Stimulated activated CD8-positive, alpha-beta memory T cell treated with anti-CD3 and anti-CD28 coated beads, Interleukin-7, amount 100 ng/mL, for 4 hours (primary cell): Measurements from ENCODE around the gene F13B.
"Not testable (repeated sequence)": the region's sequence is repeated elsewhere in the genome, so short reads cannot be mapped to it uniquely, and the experiment has no call there.

Experiments
- DNase-seq, 2 donors: peaks; one replicate each; pipeline ENCODE4 v3.0.0-alpha.2; 2020; ENCODE audit warnings: low read depth in 2 of 2

Gene F13B

GRCh38 chr1:197066719-197067456 is at the start of gene F13B:
Gene F13B (minus strand): TSS chr1:197067260. CDS start chr1:197067223, 37 bp downstream.
- no peak for DNase-seq

GRCh38 chr1:197116156-197116555 is 49.1 kb upstream of the F13B start:
- no peak for DNase-seq

GRCh38 chr1:197106869-197107268 is 39.8 kb upstream of the F13B start:
- DNase-seq, result no peak

- DNase-seq, result no peak
These were observed 36.2 kb upstream of the F13B start for GRCh38 chr1:197103300-197103699.

- DNase-seq, result no peak
These were observed 34.9 kb upstream of the F13B start for GRCh38 chr1:197101978-197102377.

- DNase-seq, result no peak
These were observed 33.6 kb upstream of the F13B start for GRCh38 chr1:197100677-197101076.

- no peak for DNase-seq
These were observed 32.4 kb upstream of the F13B start for GRCh38 chr1:197099444-197099843.

GRCh38 chr1:197096971-197097370 is 29.9 kb upstream of the F13B start:
- DNase-seq, result not testable (repeated sequence)

- DNase-seq, result no peak
These were observed 29.1 kb upstream of the F13B start for GRCh38 chr1:197096137-197096536.

GRCh38 chr1:197093226-197093885 is 26.3 kb upstream of the F13B start:
- no peak for DNase-seq

GRCh38 chr1:197092491-197093023 is 25.5 kb upstream of the F13B start:
- DNase-seq, result no peak

- no peak for DNase-seq
These were observed 16.4 kb upstream of the F13B start for GRCh38 chr1:197083474-197083873.

- no peak for DNase-seq
These were observed 14.2 kb upstream of the F13B start for GRCh38 chr1:197081117-197081753.

- no peak for DNase-seq
These were observed 13.3 kb upstream of the F13B start for GRCh38 chr1:197080323-197080722.

GRCh38 chr1:197076585-197076984 is 9.5 kb upstream of the F13B start:
- no peak for DNase-seq

GRCh38 chr1:197073978-197074377 is 6.9 kb upstream of the F13B start:
- DNase-seq, result no peak

- DNase-seq, result no peak
These were observed 378 bp upstream of the F13B start for GRCh38 chr1:197067457-197067818.

- no peak for DNase-seq
These were observed 783 bp downstream of the F13B start for GRCh38 chr1:197066277-197066676.

- no peak for DNase-seq
These were observed 1.5 kb downstream of the F13B start for GRCh38 chr1:197065559-197065958.

- no peak for DNase-seq
These were observed 3.8 kb downstream of the F13B start for GRCh38 chr1:197063212-197063611.

- no peak for DNase-seq
These were observed 4.4 kb downstream of the F13B start for GRCh38 chr1:197062692-197063091.

- no peak for DNase-seq
These were observed 18.0 kb downstream of the F13B start for GRCh38 chr1:197049100-197049499.
